Liver (tissue), 3 donors: ENCODE results near the gene IL1RAP.

Source experiments
- ATF3 ChIP-seq: IDR thresholded peaks from 2 replicates; pipeline ENCODE4 v1.6.1; 2016; ENCODE audit warnings: antibody characterized with exemption
- EGR1 ChIP-seq, 2 donors: IDR thresholded peaks; 2 replicates each; pipeline ENCODE4 v1.6.1; 2016 to 2018; ENCODE audit warnings: antibody characterized with exemption in 2 of 2, low read depth in 2 of 2
- GABPA ChIP-seq, 2 donors: IDR thresholded peaks in 1 of 2; conservative IDR thresholded peaks in 1 of 2; 2 replicates each; pipeline ENCODE4 v1.6.1; 2016; ENCODE audit warnings: antibody characterized with exemption in 2 of 2, mild to moderate bottlenecking in 1 of 2, moderate library complexity in 1 of 2
- HNF4G ChIP-seq: IDR thresholded peaks from 2 replicates; pipeline ENCODE4 v1.6.1; 2016; ENCODE audit warnings: antibody characterized with exemption
- RAD21 ChIP-seq, 2 donors: IDR thresholded peaks; 2 replicates each; pipeline ENCODE4 v1.6.1; 2016; ENCODE audit warnings: antibody characterized with exemption in 2 of 2, mild to moderate bottlenecking in 2 of 2
- YY1 ChIP-seq: IDR thresholded peaks from 2 replicates; pipeline ENCODE4 v1.6.1; 2016; ENCODE audit warnings: antibody characterized with exemption, mild to moderate bottlenecking
- TF ChIP-seq, protein P1 (sequence below): IDR thresholded peaks from 2 replicates; pipeline ENCODE4 v1.6.1; 2016; ENCODE audit warnings: antibody characterized with exemption, mild to moderate bottlenecking
- TF ChIP-seq, protein P2 (sequence below): fragments of 150-350 bp; IDR thresholded peaks from 2 replicates; pipeline ENCODE4 v1.5.1; 2017; ENCODE audit warnings: improper control_type of control experiment, low read depth, low read length; ENCODE audit not compliant: missing input control
- donor health status: healthy.
- donor health status: healthy.

- TF ChIP-seq, protein P1, sequence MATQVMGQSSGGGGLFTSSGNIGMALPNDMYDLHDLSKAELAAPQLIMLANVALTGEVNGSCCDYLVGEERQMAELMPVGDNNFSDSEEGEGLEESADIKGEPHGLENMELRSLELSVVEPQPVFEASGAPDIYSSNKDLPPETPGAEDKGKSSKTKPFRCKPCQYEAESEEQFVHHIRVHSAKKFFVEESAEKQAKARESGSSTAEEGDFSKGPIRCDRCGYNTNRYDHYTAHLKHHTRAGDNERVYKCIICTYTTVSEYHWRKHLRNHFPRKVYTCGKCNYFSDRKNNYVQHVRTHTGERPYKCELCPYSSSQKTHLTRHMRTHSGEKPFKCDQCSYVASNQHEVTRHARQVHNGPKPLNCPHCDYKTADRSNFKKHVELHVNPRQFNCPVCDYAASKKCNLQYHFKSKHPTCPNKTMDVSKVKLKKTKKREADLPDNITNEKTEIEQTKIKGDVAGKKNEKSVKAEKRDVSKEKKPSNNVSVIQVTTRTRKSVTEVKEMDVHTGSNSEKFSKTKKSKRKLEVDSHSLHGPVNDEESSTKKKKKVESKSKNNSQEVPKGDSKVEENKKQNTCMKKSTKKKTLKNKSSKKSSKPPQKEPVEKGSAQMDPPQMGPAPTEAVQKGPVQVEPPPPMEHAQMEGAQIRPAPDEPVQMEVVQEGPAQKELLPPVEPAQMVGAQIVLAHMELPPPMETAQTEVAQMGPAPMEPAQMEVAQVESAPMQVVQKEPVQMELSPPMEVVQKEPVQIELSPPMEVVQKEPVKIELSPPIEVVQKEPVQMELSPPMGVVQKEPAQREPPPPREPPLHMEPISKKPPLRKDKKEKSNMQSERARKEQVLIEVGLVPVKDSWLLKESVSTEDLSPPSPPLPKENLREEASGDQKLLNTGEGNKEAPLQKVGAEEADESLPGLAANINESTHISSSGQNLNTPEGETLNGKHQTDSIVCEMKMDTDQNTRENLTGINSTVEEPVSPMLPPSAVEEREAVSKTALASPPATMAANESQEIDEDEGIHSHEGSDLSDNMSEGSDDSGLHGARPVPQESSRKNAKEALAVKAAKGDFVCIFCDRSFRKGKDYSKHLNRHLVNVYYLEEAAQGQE = no peak
- TF ChIP-seq RAD21 (IDR thresholded peaks at IDR 0.05) = no peak
- TF ChIP-seq, protein P2, sequence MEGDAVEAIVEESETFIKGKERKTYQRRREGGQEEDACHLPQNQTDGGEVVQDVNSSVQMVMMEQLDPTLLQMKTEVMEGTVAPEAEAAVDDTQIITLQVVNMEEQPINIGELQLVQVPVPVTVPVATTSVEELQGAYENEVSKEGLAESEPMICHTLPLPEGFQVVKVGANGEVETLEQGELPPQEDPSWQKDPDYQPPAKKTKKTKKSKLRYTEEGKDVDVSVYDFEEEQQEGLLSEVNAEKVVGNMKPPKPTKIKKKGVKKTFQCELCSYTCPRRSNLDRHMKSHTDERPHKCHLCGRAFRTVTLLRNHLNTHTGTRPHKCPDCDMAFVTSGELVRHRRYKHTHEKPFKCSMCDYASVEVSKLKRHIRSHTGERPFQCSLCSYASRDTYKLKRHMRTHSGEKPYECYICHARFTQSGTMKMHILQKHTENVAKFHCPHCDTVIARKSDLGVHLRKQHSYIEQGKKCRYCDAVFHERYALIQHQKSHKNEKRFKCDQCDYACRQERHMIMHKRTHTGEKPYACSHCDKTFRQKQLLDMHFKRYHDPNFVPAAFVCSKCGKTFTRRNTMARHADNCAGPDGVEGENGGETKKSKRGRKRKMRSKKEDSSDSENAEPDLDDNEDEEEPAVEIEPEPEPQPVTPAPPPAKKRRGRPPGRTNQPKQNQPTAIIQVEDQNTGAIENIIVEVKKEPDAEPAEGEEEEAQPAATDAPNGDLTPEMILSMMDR = no peak
- no peak for TF ChIP-seq YY1
- no peak for TF ChIP-seq HNF4G
- no peak for TF ChIP-seq EGR1 (IDR thresholded peaks at IDR 0.05; ENCODE audit: low read depth in 2 of 2)
- no peak for TF ChIP-seq GABPA (IDR thresholded peaks at IDR 0.05 in 1 of 2, conservative IDR thresholded peaks at IDR 0.05 in 1 of 2)
- no peak for TF ChIP-seq ATF3
Observed at GRCh38 chr3:190608850-190609589, 95.1 kb downstream of the IL1RAP start.
